HG03521 (cell line): ENCODE results near the gene TAB3.
"Not testable (repeated sequence)": the region's sequence is repeated elsewhere in the genome, so short reads cannot be mapped to it uniquely, and the experiment has no call there.

Experiments
- ATAC-seq: cut with Tn5 transposase; IDR thresholded peaks from one replicate; pipeline ENCODE4 v1.9.1; 2021; ENCODE audit warnings: mild to moderate bottlenecking, moderate library complexity; ENCODE audit not compliant: unreplicated experiment

TAB3 gene

DNA sequence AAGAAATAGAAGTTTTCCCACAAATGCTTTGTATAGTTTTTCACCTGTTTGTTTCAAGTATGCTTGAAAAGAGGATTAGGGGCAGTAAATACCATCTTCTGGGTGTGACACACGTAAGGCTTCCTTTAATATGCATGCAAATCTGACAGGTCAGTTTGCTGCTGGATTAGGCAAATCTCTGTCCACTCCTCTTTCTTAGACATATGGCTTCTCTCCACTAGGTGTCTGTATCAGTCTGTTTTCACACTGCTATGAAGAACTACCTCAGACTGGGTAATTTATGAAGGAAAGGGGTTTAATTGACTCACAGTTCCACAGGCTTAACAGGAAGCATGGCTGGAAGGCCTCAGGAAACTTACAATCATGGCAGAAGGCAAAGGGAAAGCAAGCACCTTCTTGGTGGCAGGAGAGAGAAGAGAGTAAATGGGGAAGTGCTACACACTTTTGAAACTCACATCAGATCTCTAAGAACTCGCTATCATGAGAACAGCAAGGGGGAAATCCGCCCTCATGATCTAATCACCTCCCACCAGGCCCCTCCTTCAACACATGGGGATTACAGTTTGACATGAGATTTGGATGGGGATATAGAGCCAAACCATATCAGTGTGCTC is 66.9 kb downstream of the TAB3 start:
- ATAC-seq, result peak; percentile 70

- ATAC-seq, result no peak
Measured at GRCh38 chrX:30821116-30821515, 67.9 kb downstream of the TAB3 start.

- no peak for ATAC-seq
Measured at GRCh38 chrX:30819080-30819479, 70.0 kb downstream of the TAB3 start.

DNA sequence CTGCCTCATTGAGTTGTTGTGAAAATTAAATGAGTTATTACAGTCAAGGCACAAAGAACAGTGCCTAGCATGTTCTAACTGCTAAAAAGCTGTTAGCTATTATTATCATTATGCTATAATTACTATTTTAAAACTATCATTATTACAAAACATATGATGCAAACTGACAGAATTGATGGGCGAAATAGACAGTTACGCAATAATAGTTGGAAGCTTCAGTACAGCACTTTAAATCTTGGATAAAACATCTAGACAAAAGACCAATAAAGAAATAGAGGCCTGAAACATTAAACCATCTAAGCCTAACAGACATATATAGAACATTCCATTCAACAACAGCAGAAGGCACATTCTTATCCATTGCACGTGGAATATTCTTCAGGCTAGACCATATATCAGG is 73.0 kb downstream of the TAB3 start:
- no peak for ATAC-seq

GRCh38 chrX:30814978-30815377 is 74.1 kb downstream of the TAB3 start:
- ATAC-seq, result peak; percentile 54

GRCh38 chrX:30812326-30812725 is 76.7 kb downstream of the TAB3 start:
- peak; percentile 95 for ATAC-seq

GRCh38 chrX:30806187-30806728 is 82.8 kb downstream of the TAB3 start:
- no peak for ATAC-seq

DNA sequence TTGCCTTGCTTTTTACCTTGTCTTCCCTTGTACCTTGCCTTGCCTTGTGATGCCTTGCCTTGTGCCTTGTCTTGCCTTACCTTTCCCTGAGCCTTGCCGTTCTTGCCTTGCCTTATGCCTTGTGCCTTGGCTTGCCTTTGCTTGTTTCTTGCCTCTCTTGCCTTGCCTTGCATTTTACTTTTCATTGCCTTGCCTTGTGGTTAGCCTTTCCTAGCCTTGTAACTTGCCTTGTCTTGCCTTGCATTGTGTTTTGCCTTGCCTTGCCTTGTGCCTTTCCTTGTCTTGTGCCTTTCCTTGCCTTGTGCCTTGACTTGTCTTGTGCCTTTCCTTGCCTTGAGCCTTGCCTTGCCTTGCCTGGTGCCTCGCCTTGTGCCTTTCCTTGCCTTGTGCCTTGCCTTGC is 84.6 kb downstream of the TAB3 start:
- no peak for ATAC-seq

DNA sequence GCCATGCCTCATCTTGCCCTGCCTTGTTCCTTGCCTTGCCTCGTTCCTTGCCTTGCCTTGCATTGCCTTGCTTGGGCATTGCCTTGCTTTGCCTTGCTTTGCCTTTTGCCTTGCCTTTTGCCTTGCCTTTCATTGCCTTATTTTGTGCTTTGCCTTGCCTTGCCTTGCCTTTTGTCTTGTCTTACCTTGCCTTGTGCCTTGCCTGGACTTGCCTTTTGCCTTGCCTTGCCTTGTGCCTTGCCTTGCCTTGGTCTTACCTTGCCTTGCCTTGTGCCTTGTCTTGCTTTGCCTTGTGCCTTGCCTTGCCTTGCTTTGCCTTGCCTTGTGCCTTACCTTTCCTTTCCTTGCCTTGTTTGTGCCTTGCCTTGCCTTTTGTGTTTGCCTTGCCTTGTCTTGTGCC is 88.2 kb downstream of the TAB3 start:
- no peak for ATAC-seq

DNA sequence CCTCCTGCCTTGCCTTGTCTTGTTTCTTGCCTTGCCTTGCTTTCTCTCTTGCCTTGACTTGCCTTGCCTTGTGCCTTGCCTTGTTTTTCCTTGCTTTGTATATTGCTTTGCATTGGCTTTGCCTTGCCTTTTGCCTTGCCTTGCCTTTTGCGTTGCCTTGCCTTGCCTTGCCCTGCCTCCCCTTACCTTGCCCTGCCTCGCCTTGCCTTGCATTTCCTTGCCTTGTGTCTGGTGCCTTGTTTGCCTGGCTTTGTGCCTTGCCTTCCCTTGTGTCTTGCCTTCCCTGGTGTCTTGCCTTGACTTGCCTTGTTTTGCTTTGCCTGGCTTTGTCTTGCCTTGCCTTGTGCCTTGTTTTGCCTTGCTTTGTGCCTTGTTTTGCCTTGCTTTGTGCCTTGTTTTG is 89.7 kb downstream of the TAB3 start:
- ATAC-seq, result no peak

GRCh38 chrX:30798810-30799209 is 90.2 kb downstream of the TAB3 start:
- ATAC-seq, result no peak

DNA sequence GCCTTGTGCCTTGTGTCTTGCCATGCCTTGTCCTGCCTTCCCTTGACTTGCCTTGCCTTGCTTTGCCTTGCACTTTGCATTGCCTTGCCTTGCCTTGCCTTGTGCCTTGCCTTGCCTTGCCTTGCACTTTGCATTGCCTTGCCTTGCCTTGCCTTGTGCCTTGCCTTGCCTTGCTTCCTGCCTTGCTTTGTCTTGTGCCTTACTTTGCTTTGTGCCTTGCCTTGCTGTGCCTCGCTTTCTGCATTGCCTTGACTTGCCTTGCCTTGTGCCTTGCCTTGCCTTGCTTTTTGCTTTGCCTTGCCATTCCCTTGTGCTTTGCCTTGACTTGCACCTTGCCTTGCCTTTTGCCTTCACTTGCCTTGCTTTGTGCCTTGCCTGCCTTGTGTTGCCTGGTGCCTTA is 91.8 kb downstream of the TAB3 start:
- ATAC-seq, result not testable (repeated sequence)

DNA sequence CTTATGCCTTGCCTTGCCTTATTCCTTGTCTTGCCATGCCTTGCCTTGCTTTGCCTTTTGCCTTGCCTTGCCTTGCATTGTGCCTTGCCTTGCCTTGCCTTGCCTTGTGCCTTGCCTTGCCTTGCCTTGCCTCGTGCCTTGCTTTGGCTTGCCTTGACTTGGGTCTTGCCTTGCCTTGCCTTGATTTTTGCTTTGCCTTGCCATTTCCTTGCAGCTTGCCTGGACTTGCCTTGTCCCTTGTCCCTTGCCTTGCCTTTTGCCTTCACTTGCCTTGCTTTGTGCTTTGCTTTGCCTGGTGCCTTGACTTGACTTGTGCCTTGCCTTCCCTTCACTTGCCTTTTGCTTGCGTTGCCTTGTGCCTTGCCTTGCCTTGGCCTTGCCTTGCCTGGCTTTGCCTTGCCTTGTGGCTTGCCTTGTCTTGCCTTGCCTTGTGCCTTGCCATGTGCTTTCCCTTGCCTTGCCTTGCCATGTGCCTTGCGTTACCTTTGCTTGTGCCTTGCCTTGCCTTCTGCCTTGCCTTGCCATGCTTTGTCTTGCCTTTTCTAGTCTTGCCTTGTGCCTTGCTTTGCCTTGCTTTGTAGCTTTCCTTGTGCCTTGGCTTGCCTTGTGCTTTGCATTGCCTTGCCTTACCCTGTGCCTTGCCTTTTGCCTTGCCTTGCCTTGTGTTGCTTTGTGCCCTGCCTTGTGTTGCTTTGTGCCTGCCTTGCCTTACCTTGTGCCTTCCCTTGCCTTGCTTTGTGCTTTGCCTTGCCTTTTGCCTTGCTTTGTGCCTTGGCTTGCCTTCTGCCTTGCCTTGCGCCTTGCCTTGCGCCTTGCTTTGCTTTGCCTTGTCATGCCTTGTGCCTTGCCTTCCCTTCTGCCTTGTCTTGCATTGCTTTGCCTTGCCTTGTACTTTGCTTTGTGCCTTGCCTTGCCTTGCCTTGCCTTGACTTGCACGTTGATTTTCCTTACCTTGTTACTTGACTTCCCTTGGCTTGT is 92.8 kb downstream of the TAB3 start:
- no peak for ATAC-seq

DNA sequence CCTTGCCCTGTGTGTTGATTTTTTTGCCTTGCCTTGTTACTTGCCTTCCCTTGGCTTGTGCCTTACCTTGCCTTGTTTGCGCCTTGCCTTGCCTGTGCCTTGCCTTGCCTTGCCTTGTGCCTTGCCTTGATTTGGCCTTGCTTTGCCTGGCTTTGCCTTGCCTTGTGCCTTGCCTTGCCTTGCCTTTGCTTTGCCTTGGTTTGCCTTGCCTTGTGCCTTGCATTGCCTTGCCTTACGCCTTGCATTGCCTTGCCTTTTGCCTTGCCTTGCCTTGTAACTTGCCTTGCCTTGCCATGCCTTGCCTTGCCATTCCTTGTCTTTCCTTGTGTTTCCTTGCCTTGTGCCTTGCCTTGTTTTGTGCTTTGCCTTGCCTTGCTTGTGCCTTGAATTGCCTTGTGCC is 94.6 kb downstream of the TAB3 start:
- no peak for ATAC-seq

DNA sequence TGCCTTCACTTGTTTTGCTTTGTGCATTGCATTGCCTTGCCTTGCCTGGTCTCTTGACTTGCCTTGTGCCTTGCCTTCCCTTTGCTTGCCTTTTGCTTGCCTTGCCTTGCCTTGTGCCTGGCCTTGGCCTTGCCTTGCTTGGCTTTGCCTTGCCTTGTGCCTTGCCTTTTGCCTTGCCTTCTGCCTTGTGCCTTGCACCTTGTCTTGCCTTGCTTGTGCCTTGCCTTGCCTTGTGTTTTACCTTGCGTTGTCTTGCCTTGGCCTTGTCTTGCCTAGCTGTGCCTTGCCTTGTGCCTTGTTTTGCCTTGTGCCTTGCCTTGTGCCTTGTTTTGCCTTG is 95.3 kb downstream of the TAB3 start:
- no peak for ATAC-seq

GRCh38 chrX:30793075-30793766 is 95.8 kb downstream of the TAB3 start:
- ATAC-seq, result no peak

GRCh38 chrX:30791296-30792278 is 97.5 kb downstream of the TAB3 start:
- ATAC-seq, result no peak

GRCh38 chrX:30787012-30787411 is 102.0 kb downstream of the TAB3 start:
- no peak for ATAC-seq

DNA sequence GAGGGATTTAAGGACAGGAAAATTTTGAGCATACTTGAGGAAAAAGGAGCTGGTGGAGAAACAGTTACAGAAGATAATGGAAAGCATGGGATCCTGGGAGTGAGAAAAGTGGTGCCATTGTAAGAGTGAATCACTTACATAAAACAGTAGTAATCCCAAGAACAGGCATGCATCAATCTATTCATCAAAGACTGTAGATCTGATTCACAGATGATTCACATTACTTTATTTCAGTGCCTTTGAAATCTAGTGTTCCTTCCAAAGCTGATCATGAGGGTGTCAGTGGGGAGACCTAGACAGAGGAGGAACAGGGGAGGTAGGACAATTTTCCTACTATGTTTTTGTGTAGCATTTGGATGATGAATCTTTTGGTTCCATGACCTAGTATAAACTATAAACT is 102.7 kb downstream of the TAB3 start:
- ATAC-seq, result no peak

GRCh38 chrX:30781711-30782444 is 107.2 kb downstream of the TAB3 start:
- ATAC-seq, result no peak
